HCT116 (cell line): ENCODE results near the gene HUS1. TPM values are rescaled to one million over a fixed set of nuclear protein-coding genes. Genes with fewer than 3 reads are reported as not detected.
"Not testable (repeated sequence)": the region's sequence is repeated elsewhere in the genome, so short reads cannot be mapped to it uniquely, and the experiment has no call there.

Experiments used
- ATAC-seq: fragments of 200-7000 bp; cut with Tn5 transposase; 2 replicates; pipeline ENCODE4 v1.9.1; 2020; ENCODE audit warnings: mild to moderate bottlenecking, moderate library complexity
- BruUV-seq: library from RNA; stranded (reverse); fragments of 400-500 nt; replicated peaks from 2 replicates; lab custom pipeline; 2021; lab: Mats Ljungman, UMichigan
- CTCF ChIA-PET: fragments of 300-600 bp; sonication (Branson Sonifier 250); formaldehyde crosslinking; loops from one replicate; lab custom pipeline; 2021; ENCODE audit warnings: antibody characterized with exemption; lab: Charles Lee
- POLR2A ChIA-PET: fragments of 300-600, 350-600 bp; sonication (Branson Sonifier 250); formaldehyde crosslinking; loops from one replicate; lab custom pipeline; 2021; ENCODE audit warnings: antibody characterized with exemption; lab: Charles Lee
- RAD21 ChIA-PET, 2 experiments: fragments of 300-600 bp; sonication (Branson Sonifier 250); formaldehyde crosslinking; loops; one replicate each; lab custom pipeline; 2023; ENCODE audit warnings: low total read pairs in 2 of 2; ENCODE audit not compliant: uncharacterized antibody in 2 of 2, unreplicated experiment in 2 of 2, low non-redundant PET in 1 of 2; lab: Charles Lee
- DNase-seq: peaks from one replicate; pipeline ENCODE4 v3.0.0-alpha.2; 2010; ENCODE audit warnings: low read depth, low spot score
- H2AFZ ChIP-seq: fragments of 200-600 bp; shearing (Covaris generic), sonication (generic); 2 replicates; pipeline ENCODE4 v1.6.1; 2017; ENCODE audit warnings: low read depth, mixed run types, mixed read lengths, antibody characterized with exemption, low read length; ENCODE audit not compliant: poor library complexity, severe bottlenecking
- H3K27ac ChIP-seq: 2 replicates; pipeline ENCODE4 v1.5.1; 2012; ENCODE audit warnings: low read depth, low read length
- H3K27me3 ChIP-seq: fragments of 200-600 bp; sonication (generic); 2 replicates; pipeline ENCODE4 v1.6.1; 2016; ENCODE audit warnings: mixed run types, low read length, mixed read lengths; ENCODE audit not compliant: insufficient read depth
- H3K36me3 ChIP-seq, 2 experiments: fragments of 200-500 bp in 1 of 2; fragments of 200-600 bp in 1 of 2; sonication (Bioruptor generic) in 1 of 2; sonication (generic) in 1 of 2; 2 replicates each; pipeline versions ENCODE4 v1.5.1 to v1.6.1; 2014 to 2016; ENCODE audit warnings: low read length in 2 of 2, inconsistent platforms in 1 of 2, mixed read lengths in 1 of 2, mixed run types in 1 of 2; ENCODE audit not compliant: insufficient read depth in 2 of 2, control insufficient read depth in 1 of 2
- H3K4me1 ChIP-seq, 2 experiments: fragments of 200-600 bp in 1 of 2; sonication (generic) in 1 of 2; 2 replicates each; pipeline versions ENCODE4 v1.5.1 to v1.6.1; 2012 to 2017; ENCODE audit warnings: low read length in 2 of 2, inconsistent platforms in 1 of 2, mild to moderate bottlenecking in 1 of 2, mixed read lengths in 1 of 2, mixed run types in 1 of 2, moderate library complexity in 1 of 2; ENCODE audit not compliant: insufficient read depth in 2 of 2, control insufficient read depth in 1 of 2
- H3K4me2 ChIP-seq: fragments of 200-600 bp; sonication (generic); 2 replicates; pipeline ENCODE4 v1.6.1; 2017; ENCODE audit warnings: mixed run types, low read length, mixed read lengths
- H3K4me3 ChIP-seq, 2 experiments: fragments of 200-600 bp in 1 of 2; sonication (generic) in 1 of 2; replicated peaks in 1 of 2; 2 replicates each; pipeline ENCODE4 v1.5.1; 2011 to 2016; ENCODE audit warnings: low read length in 2 of 2, control low read depth in 1 of 2, low read depth in 1 of 2, mild to moderate bottlenecking in 1 of 2, mixed read lengths in 1 of 2, mixed run types in 1 of 2
- H3K79me2 ChIP-seq: fragments of 200-600 bp; sonication (generic); 2 replicates; pipeline ENCODE4 v1.6.1; 2017; ENCODE audit warnings: mild to moderate bottlenecking, mixed run types, low read length, moderate library complexity, mixed read lengths; ENCODE audit not compliant: insufficient read depth
- H3K9ac ChIP-seq: fragments of 200-600 bp; sonication (generic); 2 replicates; pipeline ENCODE4 v1.6.1; 2016; ENCODE audit warnings: low read length, mixed read lengths
- H3K9me2 ChIP-seq: fragments of 200-600 bp; sonication (generic), shearing (Covaris generic); 2 replicates; pipeline ENCODE4 v1.6.1; 2017; ENCODE audit warnings: mixed run types, mild to moderate bottlenecking, moderate library complexity; ENCODE audit not compliant: insufficient read depth
- H3K9me3 ChIP-seq, 2 experiments: fragments of 200-500 bp in 1 of 2; fragments of 200-600 bp in 1 of 2; sonication (Bioruptor generic) in 1 of 2; sonication (generic) in 1 of 2; 2 replicates each; pipeline ENCODE4 v1.6.1; 2014 to 2017; ENCODE audit warnings: low read length in 2 of 2, mixed read lengths in 2 of 2, inconsistent platforms in 1 of 2, low read depth in 1 of 2, mild to moderate bottlenecking in 1 of 2, mixed run types in 1 of 2, moderate library complexity in 1 of 2; ENCODE audit not compliant: control insufficient read depth in 1 of 2, insufficient read depth in 1 of 2
- H4K20me1 ChIP-seq: fragments of 200-600 bp; sonication (generic), shearing (Covaris generic); 2 replicates; pipeline ENCODE4 v1.6.1; 2017; ENCODE audit warnings: mixed run types, mild to moderate bottlenecking, moderate library complexity; ENCODE audit not compliant: insufficient read depth
- CEBPB ChIP-seq: IDR thresholded peaks from 2 replicates; pipeline ENCODE4 v1.6.1; 2012; ENCODE audit warnings: low read depth
- FOSL1 ChIP-seq: IDR thresholded peaks from 2 replicates; pipeline ENCODE4 v1.6.1; 2012; ENCODE audit warnings: low read depth
- POLR2AphosphoS5 ChIP-seq: IDR thresholded peaks from 2 replicates; pipeline ENCODE4 v1.6.1; 2011; ENCODE audit warnings: mild to moderate bottlenecking, low read depth, low read length, moderate library complexity
- RAD21 ChIP-seq: IDR thresholded peaks from 2 replicates; pipeline ENCODE4 v1.6.1; 2012; ENCODE audit warnings: low read depth, mild to moderate bottlenecking
- SIN3A ChIP-seq: IDR thresholded peaks from 2 replicates; pipeline ENCODE4 v1.6.1; 2012; ENCODE audit warnings: low read depth
- SP1 ChIP-seq: IDR thresholded peaks from 2 replicates; pipeline ENCODE4 v1.6.1; 2012; ENCODE audit warnings: low read depth
- SRF ChIP-seq: IDR thresholded peaks from 2 replicates; pipeline ENCODE4 v1.6.1; 2012; ENCODE audit warnings: low read depth
- intact Hi-C: fragments of 100-400 bp; cut with micrococcal nuclease; formaldehyde crosslinking; loops from 2 replicates; pipeline ENCODE4 v1.10.0; 2022
- total RNA-seq: library from RNA; stranded (reverse); gene quantifications from one replicate; pipeline ENCODE4 v1.2.1, GENCODE V29; 2021; ENCODE audit not compliant: unreplicated experiment
- TF ChIP-seq, protein P1 (sequence below): IDR thresholded peaks from 2 replicates; pipeline ENCODE4 v1.6.1; 2012

HUS1 gene
- total RNA-seq, 1 experiment from 2014 or later: 30.0 TPM

DNA sequence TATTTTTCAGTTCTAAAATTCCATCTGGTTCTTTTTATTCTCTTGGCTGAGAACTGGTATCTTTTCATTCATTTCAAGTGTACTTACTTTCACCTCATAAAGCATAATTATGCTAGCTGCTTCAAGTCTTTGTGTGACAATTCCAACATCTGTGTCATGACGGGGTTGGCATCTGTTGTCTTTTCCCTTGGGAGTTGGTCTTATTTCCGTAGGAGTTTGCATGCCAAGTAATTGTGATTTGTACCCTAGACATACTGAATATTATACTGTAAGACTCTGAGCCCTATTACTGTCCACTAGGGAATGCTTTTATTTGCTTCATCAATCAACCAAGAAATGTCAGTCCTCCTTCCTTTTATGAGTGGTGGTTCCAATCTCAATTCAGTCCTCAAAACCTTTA lies 24.6 kb upstream of the HUS1 start:
- H3K9ac ChIP-seq: no peak overlapping the region
- TF ChIP-seq, protein P1, sequence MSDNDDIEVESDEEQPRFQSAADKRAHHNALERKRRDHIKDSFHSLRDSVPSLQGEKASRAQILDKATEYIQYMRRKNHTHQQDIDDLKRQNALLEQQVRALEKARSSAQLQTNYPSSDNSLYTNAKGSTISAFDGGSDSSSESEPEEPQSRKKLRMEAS: no peak
- TF ChIP-seq POLR2AphosphoS5 (no peak), SP1 (no peak)
- no peak for ATAC-seq
- H4K20me1 ChIP-seq: no peaks in the 10 kb centered on the region
- DNase-seq: no peak
- H3K27ac ChIP-seq: no peak overlapping the region
- H3K4me1 ChIP-seq: peaks cover 0 to 19% of the 10 kb centered on the region in 2 experiments; a peak in 3 of 4 replicates
- no peak overlapping the region for H3K4me2 ChIP-seq
- no TSS peak for BruUV-seq
- no peak overlapping the region for H3K4me3 ChIP-seq
- no peaks in the 10 kb centered on the region for H3K9me2 ChIP-seq
- H3K9me3 ChIP-seq: no peaks in the 10 kb centered on the region
- H3K79me2 ChIP-seq: no peaks in the 10 kb centered on the region
- H3K36me3 ChIP-seq: no peaks in the 10 kb centered on the region
- CTCF ChIA-PET: no interaction called here
- H3K27me3 ChIP-seq: no peaks in the 10 kb centered on the region
- RAD21 ChIA-PET: no interaction called here
- no peak overlapping the region for H2AFZ ChIP-seq
- POLR2A ChIA-PET: no interaction called here
- intact Hi-C loops: no loop called here

DNA sequence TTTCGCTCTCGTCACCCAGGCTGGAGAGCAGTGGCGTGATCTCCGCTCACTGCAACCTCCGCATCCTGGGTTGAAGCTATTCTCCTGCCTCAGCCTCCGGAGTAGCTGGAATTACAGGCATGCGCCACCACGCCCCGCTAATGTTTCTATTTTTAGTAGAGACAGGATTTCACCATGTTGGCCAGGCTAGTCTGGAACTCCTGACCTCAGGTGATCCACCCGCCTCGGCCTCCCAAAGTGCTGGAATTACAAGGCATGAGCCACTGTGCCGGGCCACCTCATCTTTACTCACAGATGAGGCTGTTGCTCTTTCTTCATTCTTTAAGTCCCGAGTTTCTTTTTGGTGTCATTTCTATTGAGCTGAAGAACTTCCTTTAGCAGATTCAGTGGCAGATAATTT lies 20.7 kb upstream of the HUS1 start:
- H4K20me1 ChIP-seq: not testable (repeated sequence)
- TF ChIP-seq FOSL1 (peak; percentile 62), POLR2AphosphoS5 (peak; percentile 53), SIN3A (0 out of 2 replicates have a peak, but pooled peaks have one; percentile 44), SRF (0 out of 2 replicates have a peak, but pooled peaks have one; percentile 12), RAD21 (peak; percentile 16; the same call in 1 of the 2 replicates), SP1 (peak; percentile 74), CEBPB (peak; percentile 87)
- TF ChIP-seq, protein P1: peak; percentile 56
- TF ChIP-seq, all 23 proteins: peak for 8; not testable (repeated sequence) for 15
- intact Hi-C loops: loop anchor here (1.0 kb wide), 1 partner anchor 85 kb away; no protein-coding TSS in a partner anchor
- Histone ChIP-seq H3K4me1 (peaks cover 0 to 19% of the 10 kb centered on the region in 2 experiments; a peak in 3 of 4 replicates), H3K9ac (peak overlapping the region; percentile 43), H3K4me3 (peak overlapping the region; percentile 41 to 55), H2AFZ (peak overlapping the region; percentile 84), H3K4me2 (peak overlapping the region; percentile 80), H3K27ac (peak overlapping the region; percentile 34; the same call in 1 of the 2 replicates)
- CTCF ChIA-PET: interaction anchor here (1.1 to 1.5 kb wide), 2 partner anchors 12 to 52 kb away, joined by 3 to 4 read pairs; partner anchors contain the start of gene PKD1L1
- RAD21 ChIA-PET, H3K27me3 ChIP-seq, H3K9me3 ChIP-seq, H3K79me2 ChIP-seq, H3K9me2 ChIP-seq, H3K36me3 ChIP-seq, BruUV-seq: not testable (repeated sequence)
- DNase-seq (peak; percentile 33), ATAC-seq (peak; percentile 85)
- POLR2A ChIA-PET: interaction anchor here (0.6 to 3.7 kb wide), 9 partner anchors 9 to 103 kb away, joined by 3 to 23 read pairs (median 4); partner anchors contain the start of gene UPP1
